DMS79 (cell line): ENCODE measurements around the gene DAD1.
"Not testable (repeated sequence)": the region's sequence is repeated elsewhere in the genome, so short reads cannot be mapped to it uniquely, and the experiment has no call there.

Experiments
- DNase-seq: peaks from one replicate; lab custom pipeline; 2025; lab: John Stamatoyannopoulos, UW

DAD1 gene

GRCh38 chr14:22552001-22552826, 36.8 kb downstream of the DAD1 start:
- no peak for DNase-seq

GRCh38 chr14:22551605-22551997, 37.4 kb downstream of the DAD1 start:
- no peak for DNase-seq

- no peak for DNase-seq
Measured at GRCh38 chr14:22549981-22550673, 38.9 kb downstream of the DAD1 start.

- DNase-seq: no peak
Measured at GRCh38 chr14:22549324-22549962, 39.6 kb downstream of the DAD1 start.

GRCh38 chr14:22547948-22548750, 40.9 kb downstream of the DAD1 start:
- DNase-seq: no peak

- no peak for DNase-seq
Measured at GRCh38 chr14:22547313-22547947, 41.6 kb downstream of the DAD1 start.

GRCh38 chr14:22546722-22547071, 42.3 kb downstream of the DAD1 start:
- no peak for DNase-seq

GRCh38 chr14:22545842-22546721, 42.9 kb downstream of the DAD1 start:
- no peak for DNase-seq

- no peak for DNase-seq
Measured at GRCh38 chr14:22544881-22545420, 44.1 kb downstream of the DAD1 start.

- no peak for DNase-seq
Measured at GRCh38 chr14:22544406-22544805, 44.6 kb downstream of the DAD1 start.

- DNase-seq: not testable (repeated sequence)
Measured at GRCh38 chr14:22543570-22544357, 45.3 kb downstream of the DAD1 start.

GRCh38 chr14:22542360-22542759, 46.7 kb downstream of the DAD1 start:
- no peak for DNase-seq

- no peak for DNase-seq
Measured at GRCh38 chr14:22541721-22542120, 47.3 kb downstream of the DAD1 start.

GRCh38 chr14:22540811-22541360, 48.1 kb downstream of the DAD1 start:
- no peak for DNase-seq

- no peak for DNase-seq
Measured at GRCh38 chr14:22540293-22540692, 48.7 kb downstream of the DAD1 start.

- no peak for DNase-seq
Measured at GRCh38 chr14:22539831-22540230, 49.2 kb downstream of the DAD1 start.

- no peak for DNase-seq
Measured at GRCh38 chr14:22538671-22539228, 50.3 kb downstream of the DAD1 start.

GRCh38 chr14:22537436-22538310, 51.4 kb downstream of the DAD1 start:
- DNase-seq: no peak
